NCI-H128 (cell line): Measurements from ENCODE around the gene ALG8.
"Not testable (repeated sequence)": the region's sequence is repeated elsewhere in the genome, so short reads cannot be mapped to it uniquely, and the experiment has no call there.

ENCODE experiments used
- DNase-seq: peaks from one replicate; lab custom pipeline; 2025; ENCODE audit not compliant: unreplicated experiment; lab: John Stamatoyannopoulos, UW

ALG8 gene

DNA sequence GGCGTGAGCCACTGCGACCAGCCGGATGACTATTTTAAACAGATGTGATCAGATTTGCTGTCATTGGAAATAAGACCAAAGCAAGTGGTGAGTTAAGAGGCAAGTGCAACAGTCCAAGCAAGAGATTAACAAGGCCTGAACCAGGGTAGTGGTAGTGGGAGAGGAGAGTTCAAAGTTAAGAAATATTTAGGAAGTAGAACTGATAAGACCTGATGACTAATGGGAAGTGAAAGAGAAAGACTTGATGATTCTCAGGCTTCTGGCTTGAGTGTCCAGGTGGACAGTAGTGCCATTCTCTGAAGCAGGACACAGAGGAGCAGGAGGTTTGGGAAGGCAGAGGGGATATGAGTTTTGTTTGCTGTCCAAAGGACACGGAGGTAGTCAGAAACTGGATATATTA lies 67.0 kb downstream of the ALG8 start:
- DNase-seq: no peak

GRCh38 chr11:78071717-78072116 lies 67.7 kb downstream of the ALG8 start:
- DNase-seq: no peak

DNA sequence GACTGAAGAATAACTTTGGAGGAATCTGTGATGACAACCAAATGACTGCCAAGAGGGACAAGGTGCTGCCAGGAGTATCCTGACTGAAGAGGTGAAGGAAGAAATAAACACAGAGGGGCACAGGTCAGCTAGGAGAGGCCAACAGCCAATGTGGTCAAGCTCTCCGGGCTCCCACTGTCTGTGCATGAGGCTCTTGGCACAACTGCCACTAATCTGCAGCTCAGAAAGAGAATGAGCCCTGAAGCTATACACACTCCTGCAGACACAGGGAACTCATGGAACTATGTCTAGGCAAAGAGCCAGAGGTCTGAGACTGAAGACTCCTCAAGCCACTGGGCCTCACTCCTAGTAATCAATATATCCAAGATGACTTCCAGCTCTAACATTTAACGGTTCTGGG lies 68.8 kb downstream of the ALG8 start:
- DNase-seq: no peak

DNA sequence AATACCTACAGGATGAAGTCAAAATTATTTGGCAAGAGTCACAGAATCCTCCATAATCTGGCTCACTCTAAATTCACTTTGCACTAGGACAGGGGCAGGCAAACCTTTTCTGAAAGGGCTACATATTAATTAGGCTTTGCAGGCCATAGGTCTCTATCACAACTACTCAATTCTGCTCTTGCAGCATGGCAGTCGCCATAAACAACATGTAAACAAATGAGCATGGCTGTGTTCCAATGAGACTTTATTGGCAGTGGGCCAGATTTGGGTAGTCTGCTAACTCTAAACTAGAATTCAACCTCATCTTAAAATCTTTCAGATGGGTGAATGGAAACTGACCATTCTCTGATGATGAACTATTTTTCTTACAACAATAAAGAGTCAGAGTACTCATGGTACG lies 70.0 kb downstream of the ALG8 start:
- DNase-seq: no peak

DNA sequence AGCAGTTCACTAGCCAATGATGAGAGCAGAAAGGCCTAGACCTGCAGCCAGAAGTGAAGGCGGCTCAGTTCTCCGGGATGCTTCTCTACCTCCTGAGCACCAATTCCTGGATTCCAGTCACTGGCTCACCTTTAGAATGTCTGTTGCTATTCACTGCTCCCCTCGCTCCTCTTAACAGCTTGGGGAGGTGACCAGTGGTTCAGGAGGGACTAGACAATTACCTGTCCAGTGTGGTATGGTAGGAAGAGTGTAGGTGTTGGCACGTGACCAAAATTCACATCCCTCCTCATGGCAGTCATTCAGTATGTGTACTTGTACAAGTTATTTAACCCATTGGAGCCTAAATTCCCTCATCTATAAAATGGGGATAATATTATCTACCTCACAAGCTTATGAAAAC lies 71.7 kb downstream of the ALG8 start:
- DNase-seq: no peak

DNA sequence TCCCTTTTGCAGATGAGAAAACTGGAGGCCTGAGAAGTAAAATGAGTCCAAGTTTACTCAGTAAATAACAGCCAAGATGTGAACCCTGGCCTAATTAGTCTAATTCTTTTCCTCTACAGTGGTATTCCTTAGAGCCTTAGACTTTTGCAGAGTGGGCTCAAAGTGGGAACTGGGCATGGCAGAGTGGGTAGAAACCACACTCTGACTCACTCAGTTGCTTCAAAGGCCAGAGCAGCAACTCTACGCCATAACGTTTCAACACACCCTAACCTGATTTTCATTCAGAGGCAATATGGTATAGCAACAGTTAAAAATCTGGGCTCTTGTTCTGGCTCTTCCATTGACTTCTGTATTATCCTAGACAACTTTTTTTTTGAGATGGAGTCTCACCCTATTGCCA lies 73.0 kb downstream of the ALG8 start:
- no peak for DNase-seq

DNA sequence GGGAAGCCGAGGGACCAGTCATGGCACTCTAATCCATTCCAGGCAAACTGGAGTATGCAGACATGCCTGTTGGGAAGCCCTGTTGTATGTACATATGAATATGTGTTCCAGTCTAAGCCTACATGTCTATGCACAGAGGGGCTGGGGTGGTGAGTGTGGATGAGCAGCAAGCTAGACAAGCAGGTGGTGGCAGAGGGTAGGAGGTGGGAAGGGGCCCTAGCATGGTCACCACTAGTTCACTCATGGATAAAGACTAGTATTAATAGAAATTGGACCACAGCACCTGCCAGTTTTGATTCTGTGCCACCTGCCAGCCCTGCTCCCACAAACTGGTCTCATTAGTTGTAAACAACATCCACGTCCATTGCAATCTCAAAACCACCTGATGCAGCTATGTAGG lies 74.2 kb downstream of the ALG8 start:
- DNase-seq: no peak

- DNase-seq: no peak
These were observed 75.8 kb downstream of the ALG8 start, which contains the start of gene THRSP for GRCh38 chr11:78063440-78064181. TSS of gene THRSP (plus strand) at chr11:78063861. CDS start at chr11:78063882, 21 bp downstream.

GRCh38 chr11:78062671-78063070 lies 76.8 kb downstream of the ALG8 start:
- no peak for DNase-seq

DNA sequence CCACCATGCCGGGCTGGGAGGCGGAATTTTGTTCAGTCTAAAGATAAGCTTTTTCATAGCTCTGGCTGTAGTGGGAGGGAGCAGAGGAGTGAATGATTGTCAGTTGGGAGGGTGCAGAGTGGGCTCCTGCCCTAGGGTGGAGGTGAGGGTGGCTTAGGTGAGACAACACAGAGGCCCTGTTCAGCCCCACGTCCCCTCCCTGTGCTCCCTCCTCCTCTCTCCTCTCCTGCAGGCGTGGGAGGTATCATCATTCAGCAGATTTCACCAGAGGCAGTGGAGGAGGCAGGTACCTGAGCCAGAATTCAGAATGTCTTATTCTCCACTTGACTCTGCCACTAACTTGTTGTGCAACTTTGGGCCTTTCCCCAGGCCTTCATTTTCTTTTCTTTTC lies 77.5 kb downstream of the ALG8 start:
- no peak for DNase-seq

DNA sequence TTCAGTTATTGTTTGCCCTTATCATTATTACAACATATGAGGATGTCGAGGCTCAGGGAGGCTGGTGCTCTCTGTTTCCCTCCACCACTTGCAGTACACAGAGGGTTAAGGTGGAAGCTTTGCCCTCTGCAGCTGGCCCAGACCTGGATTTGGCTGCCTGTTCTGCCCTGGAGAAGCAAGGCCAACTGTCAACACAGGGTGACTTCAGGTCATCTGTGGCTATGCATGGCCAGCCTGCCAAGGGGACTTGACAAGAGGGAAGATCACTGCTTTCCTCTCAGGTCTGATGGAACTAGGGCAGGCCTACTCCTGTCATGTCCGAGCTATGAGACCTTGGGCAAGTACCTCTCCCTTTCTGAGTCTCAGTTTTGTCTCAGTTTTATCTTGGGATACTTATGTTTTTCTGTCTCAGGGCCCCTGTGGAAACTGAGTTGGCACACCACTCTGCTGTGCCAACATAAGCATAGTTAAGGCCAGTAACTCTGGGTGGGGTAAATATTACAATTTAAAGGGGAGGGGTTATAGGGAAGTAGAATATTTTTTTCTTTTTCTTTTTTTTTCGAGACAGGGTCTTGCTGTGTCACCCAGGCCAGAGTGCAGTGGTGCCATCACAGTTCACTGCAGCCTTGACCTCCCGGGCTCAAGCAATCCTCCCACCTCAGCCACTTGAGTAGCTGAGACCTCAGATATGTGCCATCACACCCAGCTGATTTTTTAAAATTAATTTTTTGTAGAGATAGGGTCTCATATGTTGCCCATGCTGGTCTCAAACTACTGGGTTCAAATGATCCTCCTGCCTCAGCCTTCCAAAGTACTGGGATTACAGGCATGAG lies 78.1 kb downstream of the ALG8 start:
- DNase-seq: no peak

DNA sequence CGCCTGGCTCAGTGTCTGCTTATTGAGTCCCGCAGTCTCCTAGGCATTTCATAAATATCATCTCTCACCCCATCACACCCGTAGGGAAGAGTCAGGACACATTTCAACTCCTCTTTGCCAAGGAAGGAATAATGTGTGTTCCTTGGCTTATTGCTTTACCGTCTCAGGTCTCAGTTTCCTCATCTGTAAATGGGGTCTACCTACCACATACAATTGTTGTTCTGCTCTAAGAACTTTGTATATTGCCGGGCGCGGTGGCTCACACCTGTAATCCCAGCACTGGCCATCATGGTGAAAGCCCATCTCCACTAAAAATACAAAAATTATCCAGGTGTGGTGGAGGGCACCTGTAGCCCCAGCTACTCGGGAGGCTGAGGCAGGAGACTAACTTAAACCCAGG lies 78.9 kb downstream of the ALG8 start:
- no peak for DNase-seq

- not testable (repeated sequence) for DNase-seq
These were observed 79.6 kb downstream of the ALG8 start for GRCh38 chr11:78059749-78060328.

- no peak for DNase-seq
These were observed 81.9 kb downstream of the ALG8 start for GRCh38 chr11:78057462-78058055.

- no peak for DNase-seq
These were observed 83.3 kb downstream of the ALG8 start for GRCh38 chr11:78056093-78056492.

- no peak for DNase-seq
These were observed 84.5 kb downstream of the ALG8 start for GRCh38 chr11:78054971-78055370.

DNA sequence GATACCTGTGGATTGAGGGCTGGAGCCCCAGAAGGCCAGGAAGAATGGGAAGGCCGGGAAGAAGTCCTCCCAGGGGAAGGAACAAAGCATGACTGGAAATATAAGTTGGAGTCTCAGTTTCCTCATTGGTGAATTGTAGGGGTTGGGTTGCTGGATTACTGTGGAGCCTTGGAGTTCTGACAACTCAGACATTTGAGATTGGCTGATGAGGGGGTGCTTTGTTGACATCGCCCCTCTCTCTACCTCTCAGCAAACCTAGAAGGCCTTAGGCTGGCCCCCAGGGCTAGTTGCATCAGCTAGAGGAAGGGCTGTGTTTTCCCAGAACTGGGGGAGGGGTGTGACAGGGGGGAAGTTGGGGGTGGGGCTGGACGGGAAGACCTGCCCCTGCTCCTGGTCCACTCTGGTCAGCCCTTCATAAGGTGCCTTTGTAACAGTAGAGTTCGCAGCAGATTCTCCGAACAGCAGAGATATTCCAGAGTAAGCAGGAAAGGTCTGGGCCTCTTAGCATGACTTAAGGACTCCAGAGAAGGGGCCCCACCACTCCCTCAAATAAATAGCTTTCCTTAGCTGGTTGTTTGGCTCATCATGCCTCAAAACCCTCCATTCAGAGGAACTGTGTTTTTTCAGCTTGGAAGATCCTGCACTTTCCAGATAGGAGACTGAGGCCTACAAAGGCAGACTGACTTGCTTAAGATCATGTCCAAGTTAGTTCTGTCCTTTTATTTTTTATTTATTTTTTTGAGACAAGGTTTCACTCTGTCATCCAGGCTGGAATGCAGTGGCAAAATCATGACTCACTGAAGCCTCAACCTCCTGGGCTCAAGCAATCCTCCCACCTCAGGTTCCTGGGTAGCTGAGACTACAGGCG lies 88.2 kb downstream of the ALG8 start:
- DNase-seq: no peak
